T-helper 22 cell (primary cell): ENCODE measurements around the gene DMRTB1.

Source experiments
- DNase-seq: peaks from one replicate; pipeline ENCODE4 v3.0.0-alpha.2; 2020; ENCODE audit warnings: low read depth

Gene DMRTB1

DNA sequence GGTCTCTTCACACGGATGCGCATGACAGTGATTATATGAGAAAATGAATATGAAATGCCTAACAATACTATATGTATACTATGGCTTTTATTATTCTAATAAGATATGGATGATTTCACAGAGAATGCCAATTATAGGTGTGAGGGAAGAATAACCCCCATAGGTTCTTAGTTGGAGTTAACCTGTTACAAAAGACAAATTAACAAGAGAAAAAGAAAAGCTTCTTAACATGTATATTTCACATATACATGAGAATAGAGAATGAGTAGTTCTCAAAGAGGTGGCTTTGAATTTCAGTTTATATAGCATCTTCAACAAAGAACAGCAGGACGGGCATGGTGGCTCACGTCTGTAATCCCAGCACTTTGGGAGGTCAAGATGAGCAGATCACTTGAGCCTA, 24.0 kb upstream of the DMRTB1 start:
- DNase-seq = no peak

GRCh38 chr1:53438427-53439336, 20.5 kb upstream of the DMRTB1 start:
- DNase-seq = no peak

DNA sequence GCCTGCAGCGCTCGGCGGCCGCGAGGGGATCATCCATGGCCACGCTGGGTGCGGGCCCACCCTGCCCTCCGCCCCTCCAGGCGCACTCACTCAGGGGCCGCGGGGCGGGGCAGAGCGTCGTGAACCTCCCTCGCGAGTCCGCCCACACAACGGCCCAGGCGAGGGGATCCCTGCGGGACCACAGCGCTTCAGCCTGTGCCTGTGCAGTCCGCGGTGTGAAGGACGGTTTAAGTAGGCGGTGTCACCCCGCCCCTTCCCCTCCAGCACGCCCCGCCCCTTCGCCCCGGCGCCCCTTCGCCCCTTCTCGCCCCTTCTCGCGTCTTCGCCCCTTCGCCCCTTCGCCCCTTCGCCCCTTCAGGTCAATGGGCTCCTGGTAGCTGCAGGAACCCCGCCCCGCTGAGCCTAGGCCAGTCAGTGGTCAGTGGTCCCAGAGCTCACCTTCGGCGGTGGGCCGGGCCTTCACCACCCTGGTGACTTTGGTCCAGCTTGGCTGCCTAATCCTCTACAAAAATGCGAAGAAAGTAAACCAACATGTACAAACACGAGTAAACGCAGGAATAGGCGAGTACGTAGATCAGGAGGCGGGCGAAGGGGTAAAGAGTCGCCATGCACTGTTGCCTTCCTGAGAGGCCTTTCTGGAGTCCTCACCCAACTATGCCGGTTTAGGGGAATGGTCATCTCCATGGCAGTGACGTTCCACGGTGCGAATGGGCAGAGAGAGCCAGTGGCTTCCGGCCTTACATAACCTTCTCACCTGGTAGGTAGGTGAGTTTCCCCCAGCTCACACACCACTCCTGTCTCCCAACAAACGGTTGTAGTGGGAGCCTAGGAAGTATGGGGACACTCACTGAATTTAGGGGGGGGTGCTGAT, 19.6 kb upstream of the DMRTB1 start:
- no peak for DNase-seq

- DNase-seq = no peak
Observed at GRCh38 chr1:53440633-53441032, 18.6 kb upstream of the DMRTB1 start.

- DNase-seq = no peak
Observed at GRCh38 chr1:53442299-53442698, 16.9 kb upstream of the DMRTB1 start.

DNA sequence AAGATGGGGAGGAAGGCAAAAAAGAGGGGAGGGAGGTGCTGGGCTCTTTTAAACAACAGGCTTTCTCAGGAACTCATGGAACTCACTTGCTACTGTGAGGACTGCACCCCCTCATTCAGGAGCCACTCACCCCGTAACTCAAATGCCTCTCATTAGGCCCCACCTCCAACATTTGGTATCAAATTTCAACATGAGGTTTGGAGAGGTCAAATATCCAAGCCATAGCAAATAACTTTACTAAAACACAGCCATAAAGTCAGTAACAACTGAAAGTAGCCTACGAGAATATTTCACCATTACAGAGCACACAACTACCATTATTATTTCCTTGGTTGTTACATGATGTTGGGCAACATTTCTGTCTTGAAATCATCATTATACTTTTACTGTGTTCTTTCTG, 13.1 kb upstream of the DMRTB1 start:
- no peak for DNase-seq

DNA sequence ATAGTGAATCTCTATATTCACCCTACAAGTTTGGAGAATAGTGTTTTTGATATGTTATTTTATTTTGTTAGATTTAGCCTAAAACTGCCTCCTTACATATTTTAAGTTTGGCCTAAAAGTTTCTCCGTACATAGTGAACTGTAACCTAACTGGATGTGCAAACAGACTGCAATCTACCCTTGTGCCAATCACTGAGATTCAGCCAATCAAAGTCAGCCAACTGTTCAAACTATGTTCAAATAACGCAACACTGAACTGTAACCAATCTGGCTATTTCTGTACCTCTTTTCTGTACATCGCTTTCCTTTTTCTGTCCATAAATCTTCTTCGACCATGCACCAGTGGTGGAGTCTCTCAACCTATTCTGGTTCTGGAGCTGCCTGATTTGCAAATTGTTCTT, 11.8 kb upstream of the DMRTB1 start:
- DNase-seq = no peak

GRCh38 chr1:53448241-53448841, 10.9 kb upstream of the DMRTB1 start:
- DNase-seq = no peak

GRCh38 chr1:53449021-53449420, 10.2 kb upstream of the DMRTB1 start:
- no peak for DNase-seq

DNA sequence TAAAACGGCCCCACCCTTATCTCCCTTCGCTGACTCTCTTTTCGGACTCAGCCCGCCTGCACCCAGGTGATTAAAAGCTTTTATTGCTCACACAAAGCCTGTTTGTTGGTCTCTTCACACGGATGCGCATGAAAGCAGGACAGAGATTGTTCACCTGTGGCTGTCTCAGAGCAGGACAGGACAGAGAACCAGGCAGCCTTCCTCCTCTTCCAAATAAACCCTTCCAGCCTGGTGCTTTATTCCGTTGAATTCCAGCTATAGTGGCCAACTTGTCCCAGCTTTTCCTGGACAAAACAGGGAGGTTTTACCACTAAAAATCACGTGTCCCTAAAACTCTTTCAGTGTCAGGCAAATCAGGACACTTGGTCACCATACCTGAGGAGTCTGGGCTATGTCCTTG, 9.5 kb upstream of the DMRTB1 start:
- DNase-seq = no peak

DNA sequence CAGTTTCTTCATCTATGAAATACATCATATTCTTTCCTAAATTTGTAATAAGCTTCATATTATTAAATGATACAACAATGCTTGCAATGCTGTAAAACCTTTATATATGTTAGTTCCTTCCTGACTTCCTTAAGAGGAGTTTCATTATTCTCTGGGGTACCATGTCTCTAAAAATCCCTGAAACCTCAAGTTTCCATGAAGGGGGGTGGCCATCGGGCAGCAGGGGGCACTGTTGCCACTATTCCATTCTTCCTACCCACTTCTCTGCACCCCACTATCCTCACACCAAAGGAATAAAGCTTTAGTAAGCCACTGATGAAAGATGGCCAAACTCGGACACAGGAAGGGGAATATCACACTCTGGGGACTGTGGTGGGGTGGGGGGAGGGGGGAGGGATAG, 9.0 kb upstream of the DMRTB1 start:
- no peak for DNase-seq

DNA sequence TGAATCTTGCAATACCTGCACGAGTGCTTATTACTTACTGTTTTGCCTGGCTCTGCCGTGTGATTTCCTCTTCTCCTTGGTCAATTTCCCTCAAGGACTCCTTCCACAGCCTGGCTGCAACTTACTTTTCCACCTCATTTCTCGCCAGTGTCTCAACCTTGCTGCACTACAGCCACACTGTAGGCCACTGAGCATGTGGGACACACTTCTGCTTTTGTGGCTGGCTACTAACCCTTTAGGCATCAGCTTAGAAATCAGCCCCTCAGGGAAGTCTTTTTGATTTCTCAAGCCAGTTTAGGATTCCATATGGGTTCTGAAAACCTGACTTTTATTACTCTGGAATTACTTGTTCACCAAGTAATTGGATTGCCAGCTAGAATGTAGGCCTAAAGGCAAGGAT, 5.2 kb upstream of the DMRTB1 start:
- no peak for DNase-seq

GRCh38 chr1:53455364-53455991, 3.7 kb upstream of the DMRTB1 start:
- no peak for DNase-seq

DNA sequence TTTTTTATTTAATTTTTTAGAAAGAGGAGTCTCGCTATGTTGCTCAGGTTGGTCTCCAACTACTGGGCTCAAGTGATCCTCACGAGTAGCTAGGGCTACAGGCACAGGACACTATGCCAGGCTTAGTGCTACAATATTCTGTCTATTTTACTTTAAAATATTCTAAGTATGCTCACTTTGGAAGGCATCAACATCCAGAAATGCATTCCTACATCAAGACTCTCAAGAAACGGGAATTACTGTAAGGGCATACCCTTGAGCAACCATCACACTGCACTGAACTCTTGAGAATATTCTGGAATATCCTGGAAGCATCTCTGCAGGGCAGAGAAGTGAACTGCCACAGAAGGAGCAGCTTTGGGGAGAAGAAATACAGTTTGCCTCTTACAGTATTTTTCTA, 565 bp upstream of the DMRTB1 start:
- DNase-seq = no peak

DNA sequence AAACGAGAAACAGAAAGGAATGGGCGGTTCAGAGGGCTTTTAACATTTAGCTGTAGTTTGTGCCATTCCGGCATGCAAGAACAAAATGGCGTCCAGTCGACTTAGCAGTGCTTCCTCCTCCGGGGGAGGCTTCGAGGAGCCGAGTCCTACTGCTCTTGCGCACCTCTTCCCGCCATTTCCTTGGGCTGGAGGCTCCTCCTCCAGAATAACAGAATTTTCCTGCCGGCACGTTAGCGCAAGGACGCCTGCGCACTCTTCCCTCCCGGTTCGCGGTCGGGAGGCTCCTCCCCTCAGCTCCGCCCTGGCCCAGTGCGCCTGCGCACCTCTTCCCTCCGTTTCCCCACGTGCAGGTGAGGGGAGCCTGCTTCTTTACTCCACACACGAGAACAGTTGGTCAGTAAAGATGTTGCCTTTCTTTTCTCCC, 1.0 kb downstream of the DMRTB1 start:
- DNase-seq = no peak

GRCh38 chr1:53460666-53461322, 1.6 kb downstream of the DMRTB1 start:
- no peak for DNase-seq

- no peak for DNase-seq
Observed at GRCh38 chr1:53461323-53462044, 2.3 kb downstream of the DMRTB1 start.

DNA sequence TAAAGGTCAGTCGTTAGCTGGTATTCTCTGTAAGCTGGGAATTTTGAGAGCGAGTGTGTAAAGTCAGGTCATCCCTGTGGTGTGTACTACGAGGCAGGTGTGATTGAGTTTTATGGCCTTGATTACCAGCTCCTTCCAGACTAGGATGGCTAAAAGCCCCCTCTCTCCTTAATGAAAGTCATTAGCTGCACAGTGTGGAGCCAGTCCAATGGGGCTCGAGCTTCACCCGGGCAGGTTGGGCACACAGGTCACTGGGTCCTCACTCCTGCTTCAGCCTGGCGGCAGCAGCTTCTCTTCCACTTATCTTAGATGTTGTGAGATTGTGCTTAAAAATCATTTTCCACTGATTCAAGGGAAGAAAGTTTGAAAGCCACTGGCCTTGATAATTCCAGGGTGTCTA, 3.0 kb downstream of the DMRTB1 start:
- DNase-seq = no peak

DNA sequence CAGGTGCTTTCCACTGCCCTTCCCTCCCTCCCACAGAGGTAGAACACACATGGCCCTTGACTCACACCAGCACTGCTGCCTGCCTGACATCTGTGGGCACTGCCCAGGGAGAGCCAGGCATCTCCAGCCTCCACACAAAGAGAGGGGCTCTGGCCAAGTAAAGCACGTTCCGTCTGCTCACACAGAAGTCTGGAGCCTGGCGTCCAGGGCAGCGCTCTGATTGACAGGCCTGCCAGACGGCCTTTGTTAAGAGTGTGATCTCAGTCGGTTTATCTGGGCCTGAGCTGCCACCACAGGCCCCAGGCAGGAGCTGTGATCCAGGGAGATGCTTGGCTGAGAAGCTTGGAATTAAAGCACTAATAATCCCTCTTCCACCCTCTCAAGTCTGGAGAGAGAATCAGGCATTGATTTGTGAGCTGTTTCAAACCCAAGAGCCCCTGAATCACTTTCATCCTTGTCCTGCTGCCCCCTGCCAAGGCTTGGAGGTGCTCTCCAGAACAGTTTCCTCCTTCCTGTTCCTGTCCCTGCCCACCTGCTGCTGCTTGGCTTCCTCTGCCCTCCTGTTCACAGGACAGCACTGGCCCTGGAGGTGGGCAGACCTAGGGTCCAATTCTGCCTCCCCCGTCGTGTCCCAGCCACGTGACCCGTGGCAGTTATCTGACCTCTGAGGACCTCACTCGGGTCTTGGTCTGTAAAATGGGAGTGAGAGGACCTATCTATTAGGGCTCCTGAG, 3.7 kb downstream of the DMRTB1 start:
- no peak for DNase-seq
